OCI-LY3 (cell line): ENCODE results near the gene ESCO1.

ENCODE experiments used
- EZH2phosphoT487 ChIP-seq: fragments of 200-600 bp; shearing (Covaris generic); IDR thresholded peaks from 2 replicates; pipeline ENCODE4 v1.6.1; 2018; ENCODE audit warnings: antibody characterized with exemption, mixed run types, low read depth
- TF ChIP-seq, protein P1 (sequence below): fragments of 200-600, 300-600 bp; sonication (generic); IDR thresholded peaks from 2 replicates; pipeline ENCODE4 v1.5.1; 2014; ENCODE audit warnings: antibody characterized with exemption, low read length, low read depth

DNA sequence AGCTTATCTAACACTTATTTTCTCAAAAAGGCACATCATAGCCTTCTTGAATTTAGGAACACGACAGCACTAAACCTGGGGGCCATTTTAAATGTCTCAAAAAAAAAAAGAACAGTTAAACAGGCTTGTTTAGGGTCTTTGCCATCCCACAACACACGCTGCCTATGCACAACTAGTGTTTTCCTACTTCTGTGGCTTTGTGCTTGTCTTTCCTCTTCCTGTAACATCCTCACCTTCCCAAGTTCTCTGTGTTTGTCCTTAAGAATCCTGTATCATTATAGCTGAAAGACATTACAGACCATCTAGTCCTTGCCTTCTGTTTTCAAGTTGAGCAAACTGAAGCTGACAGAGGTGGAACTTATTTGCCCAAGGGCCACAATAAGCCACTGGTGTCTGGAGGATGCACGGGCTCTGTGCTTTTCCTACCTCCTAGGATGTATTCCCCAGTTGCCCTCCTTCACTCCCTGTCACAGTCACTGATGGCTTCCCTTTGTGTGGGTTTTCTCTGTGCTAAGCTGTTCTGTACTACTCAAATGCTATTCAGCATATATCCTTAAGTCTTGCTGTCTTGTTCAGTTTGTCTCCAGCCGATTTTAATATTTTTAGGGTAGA, 34.2 kb upstream of the ESCO1 start:
- TF ChIP-seq, protein P1, sequence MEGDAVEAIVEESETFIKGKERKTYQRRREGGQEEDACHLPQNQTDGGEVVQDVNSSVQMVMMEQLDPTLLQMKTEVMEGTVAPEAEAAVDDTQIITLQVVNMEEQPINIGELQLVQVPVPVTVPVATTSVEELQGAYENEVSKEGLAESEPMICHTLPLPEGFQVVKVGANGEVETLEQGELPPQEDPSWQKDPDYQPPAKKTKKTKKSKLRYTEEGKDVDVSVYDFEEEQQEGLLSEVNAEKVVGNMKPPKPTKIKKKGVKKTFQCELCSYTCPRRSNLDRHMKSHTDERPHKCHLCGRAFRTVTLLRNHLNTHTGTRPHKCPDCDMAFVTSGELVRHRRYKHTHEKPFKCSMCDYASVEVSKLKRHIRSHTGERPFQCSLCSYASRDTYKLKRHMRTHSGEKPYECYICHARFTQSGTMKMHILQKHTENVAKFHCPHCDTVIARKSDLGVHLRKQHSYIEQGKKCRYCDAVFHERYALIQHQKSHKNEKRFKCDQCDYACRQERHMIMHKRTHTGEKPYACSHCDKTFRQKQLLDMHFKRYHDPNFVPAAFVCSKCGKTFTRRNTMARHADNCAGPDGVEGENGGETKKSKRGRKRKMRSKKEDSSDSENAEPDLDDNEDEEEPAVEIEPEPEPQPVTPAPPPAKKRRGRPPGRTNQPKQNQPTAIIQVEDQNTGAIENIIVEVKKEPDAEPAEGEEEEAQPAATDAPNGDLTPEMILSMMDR: no peak
- TF ChIP-seq EZH2phosphoT487: no peak
